Ramos (cell line): ENCODE data around the gene ZNF268.

ENCODE experiments used
- in situ Hi-C: fragments of 300-500 bp; cut with MboI; formaldehyde crosslinking; loops from one replicate; pipeline ENCODE4 v1.14.3; 2022; ENCODE audit warnings: low sequenced_read_pairs; ENCODE audit not compliant: unreplicated experiment

The ZNF268 gene

DNA sequence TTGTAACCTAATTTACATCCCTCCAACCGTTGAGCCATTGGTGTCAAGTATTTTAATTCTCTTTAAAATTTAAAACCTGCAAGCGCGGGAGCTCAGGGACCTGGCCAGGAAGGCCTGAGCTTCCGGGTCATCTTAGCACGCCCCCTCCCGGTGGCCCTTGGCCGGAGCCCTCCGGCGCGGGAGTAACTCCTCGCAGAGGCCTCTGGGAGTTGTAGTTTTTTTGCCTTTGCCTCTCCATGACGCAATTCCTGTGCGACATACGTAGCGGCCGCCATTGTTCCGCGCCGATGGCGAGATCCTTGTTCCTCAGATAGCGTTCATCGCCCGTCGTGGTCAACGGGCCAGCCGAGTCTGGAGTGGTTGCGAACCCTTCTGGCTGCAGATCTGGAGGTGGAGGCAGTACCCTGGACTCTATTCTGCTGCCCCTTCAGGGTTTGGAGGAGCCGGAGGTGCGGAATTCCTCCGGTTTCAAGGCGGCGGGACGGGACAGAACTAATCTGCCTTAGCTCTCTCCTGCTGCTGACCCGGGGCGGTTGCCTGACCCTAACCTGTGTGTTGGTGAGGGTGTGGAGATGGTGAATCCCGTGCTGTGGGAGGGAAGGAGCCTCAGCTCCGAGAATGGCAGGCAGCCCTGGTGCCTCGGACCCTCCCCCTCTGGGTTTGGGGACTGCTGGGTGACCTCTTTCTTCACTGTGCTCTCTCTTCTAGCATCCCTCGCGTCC is at the start of gene ZNF268:
Gene ZNF268, plus strand, starts transcription at position 258 of the 722 bp plus-strand sequence. CDS start 503 bp downstream, outside the sequence.
- in situ Hi-C loops: no loop called here

DNA sequence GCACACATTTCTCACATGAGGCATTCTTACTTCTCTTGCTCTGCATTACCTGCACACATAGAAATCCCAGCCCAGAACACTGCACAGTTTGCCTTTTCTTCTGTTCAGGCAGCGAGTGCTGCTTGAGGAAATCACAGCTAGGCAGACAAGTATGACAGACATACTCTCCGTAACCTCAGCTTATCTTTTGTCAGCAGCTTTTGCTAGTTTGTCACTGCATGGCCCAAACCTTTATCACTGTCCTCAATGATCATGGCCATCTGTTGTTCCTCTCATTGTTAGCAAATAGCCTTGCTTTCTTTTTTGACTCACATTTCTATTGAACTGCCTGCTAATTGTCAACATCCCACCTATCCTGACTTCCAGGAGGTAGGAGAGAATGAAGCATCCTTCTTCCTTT is 45.5 kb upstream of the ZNF268 start:
- in situ Hi-C loops: no loop called here

DNA sequence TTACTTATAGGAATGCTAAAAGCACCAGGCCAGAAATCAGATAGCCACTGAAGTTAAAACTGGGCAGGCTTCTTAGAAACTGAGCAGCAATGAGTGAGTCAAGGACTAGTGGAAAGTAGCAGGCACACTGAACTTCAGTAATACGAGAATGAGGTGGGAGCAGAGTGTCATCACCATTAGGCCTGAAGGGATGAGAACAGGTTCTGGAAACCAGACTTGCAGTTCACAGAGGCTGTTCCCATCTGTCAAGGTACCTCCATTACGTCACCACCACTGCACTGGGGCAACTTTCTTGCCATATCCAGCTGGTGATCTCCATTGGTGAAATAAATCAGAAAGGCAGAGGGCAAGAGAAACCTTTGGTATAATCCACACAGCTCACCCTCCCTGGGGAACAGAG is 35.3 kb upstream of the ZNF268 start:
- in situ Hi-C loops: no loop called here

DNA sequence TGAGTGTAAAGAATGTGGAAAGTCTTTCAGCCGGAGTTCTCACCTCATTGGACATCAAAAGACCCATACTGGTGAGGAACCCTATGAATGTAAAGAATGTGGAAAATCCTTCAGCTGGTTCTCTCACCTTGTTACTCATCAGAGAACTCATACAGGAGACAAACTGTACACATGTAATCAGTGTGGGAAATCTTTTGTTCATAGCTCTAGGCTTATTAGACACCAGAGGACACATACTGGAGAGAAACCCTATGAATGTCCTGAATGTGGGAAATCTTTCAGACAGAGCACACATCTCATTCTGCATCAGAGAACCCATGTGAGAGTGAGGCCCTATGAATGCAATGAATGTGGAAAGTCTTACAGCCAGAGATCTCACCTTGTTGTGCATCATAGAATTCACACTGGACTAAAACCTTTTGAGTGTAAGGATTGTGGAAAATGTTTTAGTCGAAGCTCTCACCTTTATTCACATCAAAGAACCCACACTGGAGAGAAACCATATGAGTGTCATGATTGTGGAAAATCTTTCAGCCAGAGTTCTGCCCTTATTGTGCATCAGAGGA is 25.1 kb upstream of the ZNF268 start:
- in situ Hi-C loops: no loop called here

DNA sequence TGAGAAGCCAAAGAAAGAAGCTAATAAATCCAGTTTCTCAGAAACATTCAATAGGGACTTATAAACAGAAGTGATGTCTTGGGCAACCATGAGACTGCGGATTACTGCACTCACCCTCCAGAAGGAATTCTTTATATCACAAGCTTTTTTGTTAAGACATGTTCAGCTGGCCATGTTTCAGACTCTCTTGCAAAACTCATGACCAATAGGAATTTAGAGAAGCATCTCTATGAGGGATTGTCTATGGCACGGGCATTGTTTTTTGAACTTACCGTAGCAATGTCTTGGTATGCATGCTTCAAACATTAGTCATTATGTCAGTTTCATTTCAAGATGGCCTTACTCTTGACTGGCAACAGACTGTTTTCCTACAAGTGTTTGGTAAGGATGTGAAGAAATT is 15.5 kb upstream of the ZNF268 start:
- in situ Hi-C loops: no loop called here

DNA sequence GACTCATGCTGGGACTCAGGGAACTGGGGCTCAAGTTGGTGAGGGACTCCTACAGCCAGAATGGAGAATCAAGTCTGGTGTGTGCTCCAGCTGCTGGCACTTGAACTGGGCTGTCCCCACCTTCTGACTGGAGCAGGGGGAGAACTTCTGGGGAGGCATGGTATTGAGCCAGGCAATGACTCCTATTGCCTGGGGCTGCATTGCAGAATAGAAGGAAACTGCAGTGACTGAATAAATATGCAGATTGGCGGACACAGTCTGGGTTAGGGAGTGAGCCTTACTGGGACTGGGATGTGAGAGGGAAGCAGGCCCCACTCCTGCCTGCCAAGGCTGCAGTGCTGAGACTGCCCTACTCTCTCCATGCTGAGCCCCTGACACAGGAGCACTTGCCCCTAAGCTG is 8.8 kb upstream of the ZNF268 start:
- in situ Hi-C loops: no loop called here

GRCh38 chr12:133174901-133175300 is 6.4 kb upstream of the ZNF268 start:
- in situ Hi-C loops: no loop called here

DNA sequence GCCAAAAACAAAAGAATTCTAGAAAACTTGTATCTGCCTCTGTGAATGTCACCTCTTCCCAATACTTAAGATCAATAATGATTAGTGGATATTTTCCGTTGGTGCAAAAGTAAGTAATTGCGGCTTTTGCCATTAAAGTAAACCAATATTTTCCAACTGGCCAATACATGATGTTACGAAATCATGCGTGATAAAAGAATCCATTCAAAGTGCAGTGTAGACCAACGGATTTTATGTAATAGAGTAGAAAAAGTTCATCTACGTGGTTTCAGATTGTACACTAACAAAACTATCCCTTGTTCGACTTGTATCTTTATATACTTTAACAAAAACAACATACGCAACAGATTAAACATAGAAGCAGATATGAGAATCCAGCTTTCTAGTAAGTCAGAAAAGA is 626 bp upstream of the ZNF268 start:
- in situ Hi-C loops: no loop called here

- in situ Hi-C loops: no loop called here
Observed at GRCh38 chr12:133190176-133190575, 8.9 kb downstream of the ZNF268 start.

DNA sequence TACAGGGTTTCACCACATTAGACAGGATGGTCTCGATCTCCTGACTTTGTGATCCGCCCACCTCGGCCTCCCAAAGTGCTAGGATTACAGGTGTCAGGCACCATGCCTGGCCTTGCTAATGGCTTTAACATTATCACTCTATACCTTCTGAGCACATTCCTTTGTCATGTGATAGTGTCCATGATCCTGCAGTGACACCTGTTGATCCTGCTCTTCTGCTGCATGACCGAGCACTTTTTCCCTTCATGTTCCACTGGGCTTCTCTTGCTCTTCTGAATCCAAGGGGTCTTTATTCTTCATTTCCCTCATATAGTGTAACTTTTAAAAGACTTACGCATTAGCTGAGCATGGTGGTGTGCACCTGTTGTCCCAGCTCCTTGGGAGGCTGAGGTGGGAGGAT is 11.6 kb downstream of the ZNF268 start:
- in situ Hi-C loops: no loop called here

- in situ Hi-C loops: no loop called here
Observed at GRCh38 chr12:133201888-133202287, 20.6 kb downstream of the ZNF268 start.

DNA sequence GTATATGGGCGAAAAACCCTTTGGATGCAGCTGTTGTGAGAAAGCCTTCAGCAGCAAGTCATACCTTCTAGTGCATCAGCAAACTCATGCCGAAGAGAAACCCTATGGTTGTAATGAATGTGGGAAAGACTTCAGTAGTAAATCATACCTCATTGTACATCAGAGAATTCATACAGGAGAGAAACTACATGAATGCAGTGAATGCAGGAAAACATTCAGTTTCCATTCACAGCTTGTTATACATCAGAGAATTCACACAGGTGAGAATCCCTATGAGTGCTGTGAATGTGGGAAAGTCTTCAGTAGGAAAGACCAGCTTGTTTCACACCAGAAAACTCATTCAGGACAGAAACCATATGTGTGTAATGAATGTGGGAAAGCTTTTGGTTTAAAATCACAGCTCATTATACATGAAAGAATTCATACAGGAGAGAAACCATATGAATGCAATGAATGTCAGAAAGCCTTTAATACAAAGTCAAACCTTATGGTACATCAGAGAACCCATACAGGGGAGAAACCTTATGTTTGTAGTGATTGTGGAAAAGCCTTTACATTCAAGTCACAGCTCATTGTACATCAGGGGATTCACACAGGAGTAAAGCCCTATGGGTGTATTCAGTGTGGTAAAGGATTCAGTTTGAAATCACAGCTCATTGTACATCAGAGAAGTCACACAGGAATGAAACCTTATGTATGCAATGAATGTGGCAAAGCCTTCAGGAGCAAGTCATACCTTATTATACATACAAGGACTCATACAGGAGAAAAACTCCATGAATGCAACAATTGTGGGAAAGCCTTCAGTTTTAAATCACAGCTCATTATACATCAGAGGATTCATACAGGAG is 21.4 kb downstream of the ZNF268 start:
- in situ Hi-C loops: no loop called here

DNA sequence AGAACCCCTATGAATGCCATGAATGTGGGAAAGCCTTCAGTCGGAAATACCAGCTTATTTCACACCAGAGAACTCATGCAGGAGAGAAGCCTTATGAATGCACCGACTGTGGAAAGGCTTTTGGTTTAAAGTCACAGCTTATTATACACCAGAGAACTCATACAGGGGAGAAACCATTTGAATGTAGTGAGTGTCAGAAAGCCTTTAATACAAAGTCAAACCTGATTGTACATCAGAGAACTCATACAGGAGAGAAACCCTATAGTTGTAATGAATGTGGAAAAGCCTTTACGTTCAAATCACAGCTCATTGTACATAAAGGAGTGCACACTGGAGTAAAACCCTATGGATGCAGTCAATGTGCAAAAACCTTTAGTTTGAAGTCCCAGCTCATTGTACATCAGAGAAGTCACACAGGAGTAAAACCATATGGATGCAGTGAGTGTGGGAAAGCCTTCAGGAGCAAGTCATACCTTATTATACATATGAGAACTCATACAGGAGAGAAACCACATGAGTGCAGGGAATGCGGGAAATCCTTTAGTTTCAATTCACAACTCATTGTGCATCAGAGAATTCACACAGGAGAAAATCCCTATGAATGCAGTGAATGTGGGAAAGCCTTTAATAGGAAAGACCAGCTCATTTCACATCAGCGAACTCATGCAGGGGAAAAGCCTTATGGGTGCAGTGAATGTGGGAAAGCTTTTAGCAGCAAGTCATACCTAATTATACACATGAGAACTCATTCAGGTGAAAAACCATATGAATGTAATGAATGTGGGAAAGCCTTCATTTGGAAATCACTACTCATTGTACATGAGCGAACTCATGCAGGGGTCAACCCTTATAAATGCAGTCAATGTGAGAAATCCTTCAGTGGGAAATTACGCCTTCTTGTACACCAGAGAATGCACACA is 22.3 kb downstream of the ZNF268 start:
- in situ Hi-C loops: no loop called here

DNA sequence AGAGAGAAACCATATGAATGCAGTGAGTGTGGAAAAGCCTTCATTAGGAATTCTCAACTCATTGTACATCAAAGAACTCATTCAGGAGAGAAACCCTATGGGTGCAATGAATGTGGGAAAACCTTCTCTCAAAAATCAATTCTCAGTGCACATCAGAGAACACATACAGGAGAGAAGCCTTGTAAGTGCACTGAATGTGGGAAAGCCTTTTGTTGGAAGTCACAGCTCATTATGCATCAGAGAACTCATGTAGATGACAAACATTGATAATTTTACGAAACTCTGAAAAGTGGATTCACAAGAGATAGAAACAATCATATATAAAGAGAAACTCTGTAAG is 22.9 kb downstream of the ZNF268 start:
- in situ Hi-C loops: no loop called here

GRCh38 chr12:133206390-133206789 is 25.1 kb downstream of the ZNF268 start:
- in situ Hi-C loops: no loop called here

- in situ Hi-C loops: no loop called here
Observed at GRCh38 chr12:133215724-133216123, 34.4 kb downstream of the ZNF268 start.

DNA sequence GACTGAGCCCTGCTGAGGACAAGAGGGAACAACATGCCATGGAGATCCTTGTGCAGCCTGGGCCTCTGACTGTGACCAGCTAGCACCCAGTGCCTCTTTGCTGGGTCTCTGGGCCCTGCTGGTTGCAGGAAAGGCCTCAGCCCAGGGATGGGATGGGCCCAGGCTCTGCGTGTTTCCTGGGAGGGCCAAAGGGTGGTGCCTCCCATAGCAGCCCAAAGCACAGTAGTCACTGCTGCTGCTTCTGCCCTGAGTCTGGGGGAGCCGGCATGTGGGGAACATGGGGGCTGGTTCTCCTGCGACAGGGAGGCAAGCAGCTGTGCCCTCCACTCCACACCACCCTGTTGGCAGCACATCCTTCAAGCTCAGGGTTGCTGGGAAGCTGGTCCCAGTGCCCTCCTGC is 35.9 kb downstream of the ZNF268 start:
- in situ Hi-C loops: no loop called here

DNA sequence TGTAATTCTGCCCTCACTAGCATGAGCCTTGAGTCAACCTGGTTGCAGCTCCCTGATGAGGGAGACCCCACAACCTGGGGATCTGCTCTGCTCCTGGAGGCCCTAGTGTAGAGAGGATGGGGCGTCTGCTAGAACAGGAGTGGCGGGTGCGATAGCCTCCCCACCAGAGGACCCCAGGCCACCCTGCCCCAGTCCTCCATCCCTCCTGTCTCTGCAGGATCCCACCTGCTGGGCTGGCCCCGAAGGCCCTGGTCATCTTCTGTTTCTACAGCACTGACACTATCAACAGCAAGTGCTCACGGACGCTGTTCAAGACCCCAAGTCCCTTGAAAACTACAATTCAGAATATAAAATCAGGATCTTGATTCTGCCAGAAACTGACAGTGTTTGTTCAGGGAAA is 39.2 kb downstream of the ZNF268 start:
- in situ Hi-C loops: no loop called here

- in situ Hi-C loops: no loop called here
Observed at GRCh38 chr12:133221241-133221640, 39.9 kb downstream of the ZNF268 start.

DNA sequence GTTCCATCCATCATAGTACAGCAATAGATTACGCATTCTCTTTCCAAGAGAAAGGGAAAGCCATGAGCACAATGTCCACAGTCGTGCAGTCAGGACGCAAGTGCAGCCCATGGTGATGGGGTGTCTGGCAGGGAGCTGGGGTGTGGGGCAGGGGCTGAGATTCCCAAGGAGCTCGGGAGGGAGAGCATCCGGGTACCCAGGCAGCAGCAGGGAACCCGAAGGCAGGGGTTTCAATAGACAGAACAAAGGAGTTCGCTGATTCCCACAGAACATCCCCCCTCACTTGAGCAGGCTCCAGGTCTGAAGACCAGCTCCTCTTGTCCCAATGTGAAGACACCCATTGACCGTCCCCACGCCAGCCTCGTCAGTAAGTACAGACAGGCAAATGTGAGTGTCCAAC is 40.9 kb downstream of the ZNF268 start:
- in situ Hi-C loops: no loop called here
